ENCODE data around the gene CCDC88A. TPM values are rescaled to one million over a fixed set of nuclear protein-coding genes. Genes with fewer than 3 reads are reported as not detected.
"Not testable (repeated sequence)": the region's sequence is repeated elsewhere in the genome, so short reads cannot be mapped to it uniquely, and the experiment has no call there.

Gene CCDC88A
- total and polyA plus RNA-seq, 2 experiments from 2014 or later, result 40.6 to 64.1 TPM

- Histone ChIP-seq H3K4me3 (no peak overlapping the region), H3K36me3 (peaks cover 15% of the 10 kb centered on the region), H3K4me1 (ENCODE audit: low read depth) (no peaks in the 10 kb centered on the region), H3K27me3 (no peaks in the 10 kb centered on the region), H3K27ac (no peak overlapping the region), H3K9me3 (ENCODE audit: low read depth) (no peaks in the 10 kb centered on the region)
- TF ChIP-seq CTCF (IDR thresholded peaks at IDR 0.05; ENCODE audit: low read depth, low read length), result no peak
- no peak for DNase-seq (ENCODE audit: low read depth in 1 of 2, low spot score in 1 of 2)
Observed at GRCh38 chr2:55357164-55357563, 62.5 kb downstream of the CCDC88A start.

- H3K9me3 ChIP-seq (ENCODE audit: low read depth); H3K4me1 ChIP-seq (ENCODE audit: low read depth); H3K4me3 ChIP-seq; H3K27ac ChIP-seq; H3K27me3 ChIP-seq; DNase-seq (ENCODE audit: low read depth in 1 of 2, low spot score in 1 of 2): not testable (repeated sequence)
- peaks cover 17% of the 10 kb centered on the region for H3K36me3 ChIP-seq
Observed at GRCh38 chr2:55356136-55356535, 63.5 kb downstream of the CCDC88A start.

GRCh38 chr2:55355451-55355850 is 64.2 kb downstream of the CCDC88A start:
- Histone ChIP-seq H3K4me3 (no peak overlapping the region), H3K27ac (no peak overlapping the region)
- no peak for DNase-seq (ENCODE audit: low read depth in 1 of 2, low spot score in 1 of 2)

GRCh38 chr2:55351672-55352071 is 68.0 kb downstream of the CCDC88A start:
- Histone ChIP-seq H3K4me3 (no peak overlapping the region), H3K9me3 (ENCODE audit: low read depth) (peaks cover 3% of the 10 kb centered on the region), H3K27me3 (no peaks in the 10 kb centered on the region), H3K27ac (no peak overlapping the region), H3K36me3 (peaks cover 22% of the 10 kb centered on the region), H3K4me1 (ENCODE audit: low read depth) (no peaks in the 10 kb centered on the region)
- no peak for TF ChIP-seq CTCF (IDR thresholded peaks at IDR 0.05; ENCODE audit: low read depth, low read length)
- DNase-seq (ENCODE audit: low read depth in 1 of 2, low spot score in 1 of 2), result no peak

More at GRCh38 chr2:55355451-55355850, 64.2 kb downstream of the CCDC88A start:
- no peak for TF ChIP-seq CTCF (IDR thresholded peaks at IDR 0.05; ENCODE audit: low read depth, low read length)
- H3K27me3 ChIP-seq, result no peaks in the 10 kb centered on the region
- H3K9me3 ChIP-seq (ENCODE audit: low read depth), result peaks cover 3% of the 10 kb centered on the region
- peaks cover 17% of the 10 kb centered on the region for H3K36me3 ChIP-seq
- H3K4me1 ChIP-seq (ENCODE audit: low read depth), result no peaks in the 10 kb centered on the region

- Histone ChIP-seq H3K27ac (no peak overlapping the region), H3K9me3 (ENCODE audit: low read depth) (no peaks in the 10 kb centered on the region), H3K27me3 (no peaks in the 10 kb centered on the region), H3K4me1 (ENCODE audit: low read depth) (no peaks in the 10 kb centered on the region), H3K36me3 (peaks cover 49% of the 10 kb centered on the region), H3K4me3 (no peak overlapping the region)
- DNase-seq (ENCODE audit: low read depth in 1 of 2, low spot score in 1 of 2), result no peak
- TF ChIP-seq CTCF (IDR thresholded peaks at IDR 0.05; ENCODE audit: low read depth, low read length), result no peak
Observed at GRCh38 chr2:55345064-55345463, 74.6 kb downstream of the CCDC88A start.

- H3K4me3 ChIP-seq, result no peak overlapping the region
- H3K36me3 ChIP-seq, result peaks cover 40% of the 10 kb centered on the region
- TF ChIP-seq CTCF (IDR thresholded peaks at IDR 0.05; ENCODE audit: low read depth, low read length), result no peak
- no peaks in the 10 kb centered on the region for H3K9me3 ChIP-seq (ENCODE audit: low read depth)
- H3K4me1 ChIP-seq (ENCODE audit: low read depth), result no peaks in the 10 kb centered on the region
- H3K27me3 ChIP-seq, result no peaks in the 10 kb centered on the region
- peak in 1 of 2 donors; percentile 16 for DNase-seq (ENCODE audit: low read depth in 1 of 2, low spot score in 1 of 2)
- no peak overlapping the region for H3K27ac ChIP-seq
Observed at GRCh38 chr2:55338268-55338667, 81.4 kb downstream of the CCDC88A start.
